BJ (cell line): ENCODE data around the gene TYW3. TPM values are rescaled to one million over a fixed set of nuclear protein-coding genes. Genes with fewer than 3 reads are reported as not detected.

Experiments used
- CTCF ChIA-PET: fragments of 350-600 bp; formaldehyde crosslinking; extraction: SDS; loops from one replicate; lab custom pipeline; 2021; ENCODE audit warnings: antibody characterized with exemption, inconsistent platforms; lab: Yijun Ruan, JAX
- POLR2A ChIA-PET: fragments of 300-600 bp; sonication (Branson Sonifier 250); formaldehyde crosslinking; extraction: SDS; loops from one replicate; lab custom pipeline; 2021; ENCODE audit warnings: antibody characterized with exemption; lab: Charles Lee
- DNase-seq: peaks from one replicate; pipeline ENCODE4 v3.0.0-alpha.2; 2011; ENCODE audit warnings: low read depth
- H3K27me3 ChIP-seq: 2 replicates; pipeline ENCODE4 v1.6.0; 2011; ENCODE audit warnings: low read length; ENCODE audit not compliant: control insufficient read depth, insufficient read depth
- H3K36me3 ChIP-seq: 2 replicates; pipeline ENCODE4 v1.5.1; 2011; ENCODE audit warnings: low read length; ENCODE audit not compliant: control insufficient read depth, insufficient read depth
- H3K4me3 ChIP-seq: 2 replicates; pipeline ENCODE4 v1.5.1; 2011; ENCODE audit warnings: low read depth, mild to moderate bottlenecking, control low read depth, low read length
- CTCF ChIP-seq: IDR thresholded peaks from 2 replicates; pipeline ENCODE4 v1.5.1; 2011; ENCODE audit warnings: low read depth, mild to moderate bottlenecking, control low read depth, inconsistent platforms, low read length, moderate library complexity; ENCODE audit not compliant: insufficient read depth
- polyA plus RNA-seq: library from polyadenylated mRNA; depleted of rRNA; stranded (reverse); fragments of >200 nt; gene quantifications from 2 replicates; pipeline ENCODE4 v1.2.3, GENCODE V29; 2011; rRNA removed

The TYW3 gene
- polyA plus RNA-seq, 1 experiment: 9.2 TPM

- Histone ChIP-seq H3K36me3 (no peaks in the 10 kb centered on the region), H3K27me3 (no peaks in the 10 kb centered on the region), H3K4me3 (no peak overlapping the region)
- CTCF ChIA-PET: no interaction called here
- TF ChIP-seq CTCF: no peak
- POLR2A ChIA-PET: no interaction called here
- no peak for DNase-seq
Observed at GRCh38 chr1:74812180-74812541, 79.2 kb downstream of the TYW3 start.

Other genes with a start within 250 kb of the TYW3 start
- not detected in 2 replicates for gene LRRC53, start 220.5 kb upstream of the TYW3 start, polyA plus RNA-seq
- gene ERICH3, start 59.4 kb upstream of the TYW3 start, polyA plus RNA-seq: not detected in 2 replicates
- gene CRYZ, start 102 bp upstream of the TYW3 start, polyA plus RNA-seq: 22.9 and 39.1 TPM in 2 replicates